Measurements from ENCODE around the gene ZNF280B. TPM values are rescaled to one million over a fixed set of nuclear protein-coding genes. Genes with fewer than 3 reads are reported as not detected.
"Not testable (repeated sequence)": the region's sequence is repeated elsewhere in the genome, so short reads cannot be mapped to it uniquely, and the experiment has no call there.

The ZNF280B gene
- polyA plus RNA-seq, 1 donor, result 7.6 TPM

DNA sequence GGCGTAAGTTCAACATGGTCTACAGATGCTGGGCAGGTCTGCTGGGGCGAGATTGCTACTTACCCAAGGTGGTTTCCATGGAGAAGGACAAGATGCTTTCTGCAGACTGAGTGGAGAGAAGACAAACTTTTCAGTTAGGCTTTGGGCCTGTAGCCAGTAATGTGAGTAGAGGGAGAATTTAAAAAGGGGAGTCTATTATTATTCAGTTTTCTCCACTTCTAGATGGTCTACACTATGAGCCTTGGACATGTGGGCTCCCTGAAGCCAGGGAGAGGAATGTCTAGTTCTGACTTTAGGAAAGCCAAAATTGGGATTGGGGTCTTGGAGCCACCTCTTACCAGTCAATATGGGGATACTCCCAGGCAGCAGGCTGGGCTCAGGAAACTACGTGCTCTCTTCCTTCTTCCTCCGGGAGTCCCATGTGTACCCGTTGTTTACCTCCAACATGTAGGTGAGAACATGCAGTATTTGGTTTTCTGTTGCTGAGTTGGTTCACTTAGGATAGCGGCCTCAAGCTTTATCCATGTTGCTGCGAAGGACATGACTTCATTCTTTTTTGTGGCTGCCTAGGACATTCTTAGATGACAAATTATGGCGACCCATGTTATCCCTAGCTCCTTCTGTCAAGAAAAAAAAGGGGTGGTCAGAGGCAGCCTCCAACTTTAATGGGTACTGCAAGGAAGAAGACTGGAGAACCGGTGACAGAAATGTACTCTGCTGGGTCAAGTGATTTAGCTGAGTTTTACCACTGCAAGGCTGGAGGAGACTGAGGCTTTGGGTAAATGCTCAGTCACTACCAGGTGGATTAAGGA, 26.3 kb upstream of the ZNF280B start:
- DNase-seq, result no peak

DNA sequence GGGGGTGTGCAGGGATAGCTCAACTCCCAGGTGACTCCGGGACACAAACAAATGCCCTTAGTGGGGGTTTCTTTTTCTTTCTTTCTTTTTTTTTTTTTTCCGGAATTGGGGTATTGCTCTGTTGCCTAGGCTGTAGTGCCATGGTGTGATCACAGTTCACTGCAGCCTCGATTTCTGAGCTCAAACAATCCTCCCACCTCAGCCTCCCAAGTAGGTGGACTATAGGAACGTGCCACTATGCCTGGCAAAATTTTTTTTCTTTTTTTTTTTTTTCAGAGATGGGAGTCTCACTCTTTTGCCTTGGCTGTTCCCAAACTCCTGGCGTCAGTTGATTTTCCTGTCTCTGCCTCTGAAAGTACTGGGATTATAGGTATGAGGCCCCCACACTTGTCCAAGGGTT, 25.3 kb upstream of the ZNF280B start:
- DNase-seq, result no peak

DNA sequence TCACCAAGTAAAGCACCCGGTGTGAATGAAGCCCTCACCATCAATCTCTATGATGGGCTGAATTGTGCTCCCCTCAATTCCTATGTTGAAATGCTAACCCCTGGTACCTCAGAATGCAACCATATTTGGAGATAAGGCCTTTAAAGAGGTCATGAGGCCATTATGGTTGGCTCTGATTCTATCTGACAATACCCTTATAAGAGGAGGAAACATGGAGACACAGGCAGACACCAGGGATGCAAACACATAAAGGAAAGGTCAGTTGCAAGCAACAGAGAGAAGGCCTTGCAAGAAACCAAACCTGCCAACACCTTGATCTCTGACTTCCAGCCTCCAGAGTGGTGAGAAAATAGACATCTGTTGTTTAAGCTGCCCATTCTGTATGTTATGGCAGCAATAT, 24.9 kb upstream of the ZNF280B start:
- DNase-seq, result no peak

DNA sequence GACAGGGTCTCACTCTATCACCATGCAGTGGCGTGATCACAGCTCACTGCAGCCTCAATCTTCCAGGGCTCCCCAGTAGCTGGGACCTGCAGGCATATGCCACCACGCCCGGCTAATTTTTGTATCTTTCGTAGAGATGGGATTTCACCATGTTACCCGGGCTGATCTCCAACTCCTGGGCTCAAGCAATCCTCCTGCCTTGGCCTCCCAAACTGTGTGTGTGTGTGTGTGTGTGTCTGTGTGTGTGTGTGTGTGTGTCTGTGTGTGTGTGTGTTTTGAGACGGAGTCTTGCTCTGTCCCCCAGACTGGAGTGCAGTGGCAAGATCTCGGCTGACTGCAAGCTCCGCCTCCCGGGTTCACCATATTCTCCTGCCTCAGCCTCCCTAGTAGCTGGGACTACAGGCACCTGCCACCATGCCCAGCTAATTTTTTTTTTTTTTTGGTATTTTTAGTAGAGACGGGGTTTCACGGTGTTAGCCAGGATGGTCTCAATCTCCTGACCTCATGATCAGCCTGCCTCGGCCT, 24.1 kb upstream of the ZNF280B start:
- not testable (repeated sequence) for DNase-seq

DNA sequence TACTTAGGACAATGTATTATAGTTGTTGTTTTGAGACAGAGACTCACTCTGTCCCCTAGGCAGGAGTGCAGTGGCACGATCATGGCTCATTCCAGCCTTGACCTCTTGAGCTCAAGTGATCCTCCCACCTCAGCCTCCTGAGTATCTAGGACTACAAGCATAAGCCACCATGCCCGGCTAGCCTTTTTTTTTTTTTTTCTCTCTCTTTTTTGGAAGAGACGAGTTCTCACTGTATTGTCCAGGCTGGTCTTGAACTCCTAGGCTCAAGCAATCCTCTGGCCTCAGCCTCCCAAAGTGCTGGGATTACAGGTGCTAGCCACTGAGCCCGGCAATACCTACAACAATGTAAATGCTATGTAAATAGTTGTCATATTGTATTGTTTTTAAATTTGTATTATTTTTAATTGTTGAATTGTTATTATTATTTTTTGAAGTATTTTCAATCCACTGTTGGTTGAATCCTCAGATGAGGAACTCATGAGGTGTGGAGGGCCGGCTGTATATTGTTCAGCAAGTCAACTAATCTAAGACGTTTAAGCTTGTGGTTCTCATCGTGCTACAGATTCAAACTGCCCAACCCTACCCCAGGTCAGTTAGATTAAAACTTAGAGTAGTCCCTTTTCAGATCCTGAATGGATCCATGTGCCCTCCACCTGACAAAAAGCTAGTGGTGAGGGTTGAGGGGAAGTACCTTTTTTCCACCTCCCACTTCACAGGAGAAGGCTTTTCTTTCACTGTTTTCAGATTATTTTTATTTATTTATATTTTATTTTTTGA, 23.4 kb upstream of the ZNF280B start:
- DNase-seq, result no peak

DNA sequence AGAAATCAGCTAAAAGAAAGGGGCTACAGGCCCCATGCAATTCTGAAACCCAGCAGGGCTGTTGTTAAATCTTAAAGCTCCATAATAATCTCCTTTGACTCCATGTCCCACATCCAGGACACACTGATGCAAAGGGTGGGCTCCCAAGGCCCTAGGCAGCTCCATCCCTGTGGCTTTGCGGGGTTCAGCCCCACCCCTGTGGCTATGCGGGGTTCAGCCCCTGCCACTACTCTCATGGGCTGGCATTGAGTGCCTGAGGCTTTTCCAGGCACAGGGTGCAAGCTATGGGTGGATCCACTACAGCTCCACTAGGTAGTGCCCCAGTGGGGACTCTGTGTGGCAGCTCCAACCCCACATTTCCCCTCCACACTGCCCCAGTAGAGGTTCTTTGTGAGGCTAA, 20.2 kb upstream of the ZNF280B start:
- DNase-seq, result no peak

DNA sequence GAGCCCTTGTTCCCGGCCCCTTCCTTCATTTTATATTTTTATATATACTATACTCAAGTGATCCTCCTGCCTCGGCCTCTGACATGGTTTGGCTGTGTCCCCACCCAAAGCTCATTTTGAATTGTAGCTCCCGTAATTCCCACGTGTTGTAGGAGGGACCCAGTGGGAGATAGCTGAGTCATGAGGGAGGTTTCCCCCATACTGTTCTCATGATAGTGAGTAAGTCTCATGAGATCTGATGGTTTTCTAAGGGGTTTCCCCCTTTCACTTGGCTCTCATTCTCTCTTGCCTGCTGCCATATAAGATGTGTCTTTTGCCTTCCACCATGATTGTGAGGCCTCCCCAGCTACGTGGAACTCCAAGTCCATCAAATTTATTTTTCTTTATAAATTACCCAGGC, 18.8 kb upstream of the ZNF280B start:
- DNase-seq, result no peak

DNA sequence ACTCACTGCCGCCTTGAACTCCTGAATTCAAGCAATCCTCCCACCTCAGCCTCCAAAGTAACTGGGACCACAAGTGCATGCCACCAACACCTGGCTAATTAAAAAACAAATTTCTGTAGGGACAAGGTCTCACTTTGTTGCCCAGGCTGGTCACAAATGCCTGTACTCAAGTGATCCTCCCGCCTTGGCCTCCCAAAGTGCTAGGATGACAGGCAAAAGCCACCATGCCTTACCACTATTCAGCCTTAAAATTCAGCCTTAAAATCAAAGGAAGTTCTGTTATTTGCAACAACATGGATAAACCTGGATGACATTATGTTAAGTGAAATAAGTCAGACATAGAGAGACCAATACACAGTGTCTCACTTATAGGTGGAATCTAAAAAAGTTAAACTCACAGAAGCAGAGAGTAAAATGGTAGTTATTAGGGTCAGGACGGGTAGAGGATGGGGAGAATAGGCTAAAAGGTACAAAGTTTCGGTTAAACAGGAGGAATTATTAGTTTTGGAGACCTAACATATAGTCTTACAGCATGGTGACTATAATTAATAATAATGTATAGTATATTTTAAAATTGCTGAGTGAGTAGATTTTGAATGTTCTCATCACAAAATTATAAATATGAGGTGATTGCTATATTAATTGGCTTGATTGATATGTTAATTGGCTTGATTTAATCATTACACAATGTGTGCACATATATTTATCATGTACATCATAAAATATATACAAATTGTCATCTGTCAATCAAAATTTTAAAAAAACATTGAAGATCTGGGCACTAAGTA, 17.8 kb upstream of the ZNF280B start:
- DNase-seq, result no peak

DNA sequence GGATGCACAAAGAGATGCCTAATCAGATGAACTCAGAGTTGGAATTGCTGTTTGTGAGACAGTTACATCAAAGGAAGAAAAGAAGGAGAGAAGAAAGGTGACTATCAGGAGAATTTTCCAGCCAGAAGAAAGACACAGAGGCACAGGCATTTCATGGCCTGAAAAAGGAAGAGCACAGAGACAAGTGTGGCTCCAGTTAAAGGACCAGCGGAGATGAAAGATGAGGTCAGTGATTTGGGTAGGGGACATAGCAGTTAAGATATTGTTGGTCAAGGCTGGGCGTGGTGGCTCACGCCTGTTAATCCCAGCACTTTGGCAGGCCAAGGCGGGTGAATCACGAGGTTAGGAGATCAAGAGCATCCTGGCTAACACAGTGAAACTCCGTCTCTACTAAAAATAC, 15.0 kb upstream of the ZNF280B start:
- no peak for DNase-seq

DNA sequence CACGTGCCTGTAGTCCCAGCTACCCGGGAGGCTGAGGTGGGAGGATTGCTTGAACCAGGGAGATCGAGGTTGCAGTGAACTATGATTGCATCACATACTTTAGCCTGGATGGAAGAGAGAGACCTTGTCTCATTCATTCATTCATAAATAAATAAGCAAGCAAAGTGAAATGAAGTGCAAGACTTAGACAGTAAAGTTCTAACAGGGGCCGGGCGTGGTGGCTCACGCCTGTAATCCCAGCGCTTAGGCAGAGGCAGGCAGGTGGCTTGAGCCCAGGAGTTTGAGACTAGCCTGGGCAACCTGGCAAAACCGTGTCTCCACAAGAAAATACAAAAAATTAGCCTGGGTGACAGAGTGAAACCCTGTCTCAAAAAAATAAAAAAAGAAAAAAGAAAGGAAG, 13.1 kb upstream of the ZNF280B start:
- DNase-seq, result no peak

DNA sequence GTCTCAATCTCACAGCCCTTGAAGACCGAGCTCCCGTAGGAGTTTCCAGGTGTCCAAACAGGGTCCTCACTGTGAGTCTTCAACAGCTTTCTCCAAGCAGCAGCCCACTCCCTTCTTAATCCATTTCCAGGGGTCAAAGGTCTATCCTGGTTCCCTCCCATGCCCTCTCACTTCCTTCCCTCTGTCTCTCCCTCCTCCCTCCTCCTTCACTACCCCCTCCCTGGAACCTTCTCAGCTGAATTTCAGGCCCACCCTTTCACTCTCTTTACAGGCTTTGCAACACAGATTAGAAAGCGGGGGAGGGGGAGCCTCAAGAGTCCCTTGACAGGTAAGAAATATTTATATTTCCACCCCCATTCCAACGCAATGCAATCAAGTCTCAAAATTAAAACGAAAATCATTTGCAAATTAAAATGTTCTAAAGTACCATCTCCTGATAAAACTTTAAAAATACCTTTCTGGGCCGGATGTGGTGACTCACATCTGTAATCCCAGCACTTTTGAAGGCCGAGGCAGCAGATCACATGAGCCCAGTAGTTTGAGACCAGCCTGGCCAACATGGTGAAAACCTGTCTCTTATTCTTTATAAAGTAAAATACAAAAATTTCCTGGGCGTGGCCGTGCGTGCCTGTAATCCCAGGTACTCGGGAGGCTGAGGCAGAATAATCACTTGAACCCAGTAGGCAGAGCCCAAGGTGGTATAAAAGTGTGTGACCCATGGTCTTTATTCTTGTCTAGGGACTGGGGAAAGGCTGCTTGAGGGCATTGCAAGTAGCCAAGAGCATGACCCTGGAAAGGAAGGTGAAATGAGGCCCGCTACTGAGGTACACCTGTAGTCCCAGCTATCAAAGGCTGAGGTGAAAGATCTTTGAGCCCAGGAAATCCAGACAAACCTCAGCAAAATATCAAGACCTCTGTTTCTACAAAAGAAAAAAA, 12.4 kb upstream of the ZNF280B start:
- no peak for DNase-seq

DNA sequence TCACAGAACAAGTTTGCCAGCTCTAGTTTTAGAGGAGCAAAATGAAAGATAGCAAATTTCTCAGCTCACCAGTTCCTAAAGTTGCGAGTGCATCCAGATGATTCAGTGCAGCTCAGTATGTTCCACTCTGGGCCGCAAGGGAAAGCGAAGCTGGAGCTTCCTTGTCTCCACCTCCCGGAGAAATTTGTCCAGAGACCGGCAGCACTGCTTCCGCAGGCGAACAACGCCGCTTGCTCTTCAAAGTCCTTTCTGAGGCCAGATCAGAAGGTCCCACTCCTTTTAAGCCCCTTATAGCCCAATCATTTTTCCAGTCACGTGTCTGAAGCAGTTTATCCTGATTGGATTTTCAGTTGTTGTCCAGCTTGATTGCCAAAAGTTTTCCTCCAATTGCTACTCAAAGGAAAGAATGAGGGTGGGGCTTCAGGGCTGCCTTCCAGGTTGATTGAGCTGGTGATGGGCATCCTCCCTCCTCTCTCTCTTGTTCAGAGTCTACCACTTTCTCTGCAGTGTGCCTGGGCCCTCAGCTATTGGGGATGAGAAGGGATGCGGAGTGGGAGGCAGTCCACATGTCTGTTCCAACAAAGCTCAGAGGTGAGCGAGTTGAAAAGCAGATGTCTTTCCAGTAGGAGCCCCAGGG, 11.6 kb upstream of the ZNF280B start, which contains the start of gene ZNF280A:
ZNF280A (minus strand) TSS at position 251 of the 637 bp plus-strand sequence. CDS start 4,640 bp downstream, outside the sequence.
- DNase-seq, result no peak

DNA sequence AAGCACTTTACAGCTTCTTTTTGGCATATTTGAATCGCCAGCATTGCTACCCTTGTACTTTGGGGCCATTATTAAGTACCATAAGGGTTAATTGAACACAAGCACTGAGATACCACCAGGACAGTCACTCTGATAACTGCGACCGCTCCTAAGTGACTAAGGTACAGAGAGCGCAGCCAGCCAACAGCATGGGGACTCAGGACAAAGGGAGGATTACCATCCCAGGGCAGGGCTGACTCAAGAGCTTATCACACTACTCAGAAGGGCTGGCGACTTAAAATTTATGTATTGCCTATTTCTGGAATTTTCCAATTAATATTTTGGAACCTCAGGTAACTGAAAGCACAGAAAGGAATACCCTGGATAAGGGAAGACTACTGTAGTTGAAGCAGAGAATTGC, 11.0 kb upstream of the ZNF280B start:
- DNase-seq, result no peak

DNA sequence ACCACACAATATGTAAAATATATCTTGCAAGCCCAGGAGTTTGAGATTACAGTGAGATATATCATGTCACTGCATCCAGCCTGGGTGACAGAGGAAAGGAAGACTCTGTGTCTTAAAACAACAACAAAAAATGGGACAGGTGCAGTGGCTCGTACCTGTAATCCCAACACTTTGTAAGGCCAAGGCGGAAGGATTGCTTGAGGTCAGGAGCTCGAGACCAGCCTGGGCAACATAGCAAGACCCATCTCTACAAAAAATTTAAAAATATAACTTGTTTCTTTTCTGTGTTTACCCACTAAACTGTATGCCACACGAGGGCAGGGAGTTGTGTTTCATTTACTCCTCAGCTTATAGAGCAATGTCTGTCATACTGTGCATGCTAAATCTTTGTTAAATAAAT, 8.4 kb upstream of the ZNF280B start:
- no peak for DNase-seq

DNA sequence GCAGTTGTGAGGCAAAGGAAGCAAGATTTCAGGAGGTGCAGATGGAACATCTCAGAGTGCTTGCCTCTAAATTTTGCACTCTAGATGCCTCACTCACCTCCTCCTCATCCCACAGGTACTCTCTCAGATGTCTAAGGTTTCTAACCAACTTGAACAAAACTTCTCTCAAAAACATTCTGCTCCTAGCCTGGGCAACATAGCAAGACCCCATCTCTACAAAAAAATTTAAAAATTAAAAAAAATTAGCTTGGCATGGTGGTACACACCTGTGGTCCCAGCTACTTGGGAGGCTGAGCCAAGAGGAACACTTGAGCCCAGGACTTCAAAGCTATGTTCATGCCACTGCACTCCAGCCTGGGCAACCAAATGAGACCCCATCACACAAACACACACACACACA, 7.3 kb upstream of the ZNF280B start:
- DNase-seq, result no peak

DNA sequence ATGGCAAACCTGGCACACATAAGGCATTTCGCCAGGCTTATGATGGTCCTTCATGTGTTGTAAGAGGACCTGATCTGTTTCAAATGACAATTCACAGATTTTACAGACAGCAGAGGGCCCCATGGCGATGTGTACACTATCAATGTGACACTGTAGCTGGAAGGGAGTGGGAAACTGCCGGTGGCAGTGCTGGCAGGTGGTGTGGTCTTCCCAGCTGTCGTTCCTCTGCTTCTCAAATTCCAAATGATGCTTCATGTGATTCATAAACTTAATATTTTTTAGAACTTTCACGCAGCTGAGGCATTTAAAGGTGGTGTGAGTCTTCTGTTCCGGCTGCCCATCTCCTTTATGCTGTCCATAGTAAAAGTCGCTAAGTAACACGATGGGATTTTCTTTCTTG, 5.9 kb upstream of the ZNF280B start:
- not testable (repeated sequence) for DNase-seq

DNA sequence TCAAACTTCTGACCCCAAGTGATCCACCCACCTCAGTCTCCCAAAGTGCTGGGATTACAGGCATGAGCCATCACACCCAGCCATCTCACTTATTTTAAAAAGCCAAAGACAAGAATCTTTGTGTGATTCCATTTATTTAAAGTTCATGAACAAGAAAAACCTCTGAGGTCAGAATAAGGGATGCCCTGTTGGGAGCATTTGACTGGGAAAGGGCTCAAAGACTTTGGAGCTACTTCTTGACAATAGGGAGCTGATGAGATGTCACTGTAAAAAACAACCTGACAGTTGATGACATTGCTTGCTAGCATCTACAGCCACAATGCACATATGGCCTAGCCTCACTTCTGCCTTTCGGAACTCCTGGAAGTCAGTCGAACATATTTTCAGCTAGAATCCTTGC, 5.1 kb upstream of the ZNF280B start:
- no peak for DNase-seq

DNA sequence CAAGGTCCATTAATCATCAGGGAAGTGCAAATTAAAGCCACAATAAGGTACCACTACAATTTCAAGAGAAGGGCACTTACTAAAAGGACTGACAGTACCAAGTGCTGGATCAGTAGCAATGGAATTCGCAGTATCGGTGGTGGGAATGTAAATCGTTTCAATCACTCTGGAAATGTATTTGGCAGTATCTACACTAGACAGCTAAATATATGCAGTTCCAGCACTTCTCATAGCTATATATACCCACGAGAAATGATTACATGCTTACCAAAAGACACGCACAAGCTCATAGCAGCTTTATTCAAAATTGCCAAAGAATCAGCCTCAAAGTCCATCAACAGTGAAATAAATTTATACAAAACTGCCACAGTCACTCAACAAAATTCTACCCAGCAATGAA, 4.4 kb upstream of the ZNF280B start:
- no peak for DNase-seq

DNA sequence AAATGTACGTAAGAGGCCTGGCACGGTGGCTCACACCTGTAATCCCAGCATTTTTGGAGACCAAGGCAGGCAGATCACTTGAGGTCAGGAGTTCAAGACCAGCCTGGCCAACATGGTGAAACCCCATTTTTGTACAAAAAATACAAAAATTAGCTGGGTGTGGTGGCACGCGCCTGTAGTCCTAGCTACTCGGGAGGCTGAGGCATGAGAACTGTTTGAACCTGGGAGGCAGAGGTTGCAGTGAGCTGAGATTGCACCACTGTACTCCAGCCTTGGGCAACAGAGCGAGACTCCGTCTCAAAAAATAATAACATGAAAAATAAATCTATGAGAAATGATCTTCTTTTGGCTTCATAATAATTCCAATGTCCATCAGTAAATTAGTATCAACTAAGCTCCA, 2.3 kb upstream of the ZNF280B start:
- DNase-seq, result not testable (repeated sequence)

DNA sequence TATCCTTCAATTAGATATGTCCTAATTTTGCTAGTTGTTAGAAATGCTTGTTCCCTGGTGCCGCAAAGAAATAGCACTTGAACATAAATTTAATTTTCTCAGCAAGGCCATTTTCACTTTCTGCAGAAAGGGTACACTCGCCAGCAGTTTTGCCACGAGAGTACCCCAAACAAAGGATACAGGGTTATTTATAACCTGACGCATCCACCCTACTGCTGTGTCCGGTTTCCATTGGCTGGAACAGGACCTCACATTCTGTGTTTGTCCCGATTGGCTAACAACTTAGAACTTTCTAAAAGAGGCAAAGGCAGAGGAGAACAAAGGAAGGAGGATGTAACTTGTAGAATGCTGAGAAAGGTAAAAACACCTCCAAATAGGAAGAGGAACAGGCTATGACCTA, 1.4 kb upstream of the ZNF280B start:
- DNase-seq, result not testable (repeated sequence)

DNA sequence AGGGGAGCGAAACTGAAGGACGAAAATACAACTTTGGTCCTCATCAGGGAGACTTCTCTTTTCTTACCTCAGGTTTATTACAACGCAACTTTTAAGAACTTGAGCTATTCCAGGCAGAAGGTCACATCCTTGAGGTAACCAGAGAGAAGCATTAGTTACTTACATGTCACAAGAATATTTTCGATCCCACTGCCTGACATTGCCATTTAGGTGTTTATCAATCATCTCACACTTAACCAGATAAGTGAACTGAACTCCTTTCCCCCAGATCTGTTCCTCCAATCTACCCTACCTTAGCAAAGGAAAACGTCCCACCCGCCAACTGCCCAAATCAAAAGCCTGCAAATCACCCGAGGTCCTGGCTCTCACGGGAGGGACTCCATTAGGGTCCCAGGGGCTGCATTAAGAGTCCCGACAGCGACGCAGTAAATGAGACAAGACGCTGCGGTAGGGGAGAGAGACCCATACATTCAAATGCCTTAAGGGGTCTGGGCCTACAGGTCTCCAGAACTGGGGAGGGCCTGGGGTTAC, 734 bp downstream of the ZNF280B start:
- no peak for DNase-seq
